Smooth muscle cell (in vitro differentiated cells): ENCODE results near the gene MPP3. TPM values are rescaled to one million over a fixed set of nuclear protein-coding genes. Genes with fewer than 3 reads are reported as not detected.

ENCODE experiments used
- DNase-seq: peaks from one replicate; lab custom pipeline; 2025; ENCODE audit not compliant: unreplicated experiment; lab: John Stamatoyannopoulos, UW
- H2AFZ ChIP-seq: fragments of 200-600 bp; sonication (generic); 2 replicates; pipeline ENCODE4 v1.6.0; 2016; ENCODE audit warnings: antibody characterized with exemption, low read depth, mild to moderate bottlenecking
- H3F3A ChIP-seq: fragments of 200-600 bp; sonication (generic); 2 replicates; pipeline ENCODE4 v1.6.0; 2017; ENCODE audit warnings: antibody characterized with exemption, low read depth
- H3K27ac ChIP-seq: fragments of 200-600 bp; sonication (generic); 2 replicates; pipeline ENCODE4 v1.5.1; 2016; ENCODE audit warnings: low read depth, mild to moderate bottlenecking
- H3K27me3 ChIP-seq: fragments of 200-600 bp; sonication (generic); 2 replicates; pipeline ENCODE4 v1.6.1; 2016; ENCODE audit warnings: low read depth, mild to moderate bottlenecking
- H3K36me3 ChIP-seq: fragments of 200-600 bp; sonication (generic); 2 replicates; pipeline ENCODE4 v1.5.1; 2016; ENCODE audit warnings: low read depth
- H3K4me1 ChIP-seq: fragments of 200-600 bp; sonication (generic); 2 replicates; pipeline ENCODE4 v1.5.1; 2016; ENCODE audit warnings: low read depth
- H3K4me2 ChIP-seq: fragments of 200-600 bp; sonication (generic); 2 replicates; pipeline ENCODE4 v1.6.0; 2016; ENCODE audit warnings: mild to moderate bottlenecking
- H3K4me3 ChIP-seq: fragments of 200-600 bp; sonication (generic); 2 replicates; pipeline ENCODE4 v1.5.1; 2016; ENCODE audit warnings: mild to moderate bottlenecking
- H3K79me2 ChIP-seq: fragments of 200-600 bp; sonication (generic); 2 replicates; pipeline ENCODE4 v1.6.0; 2016; ENCODE audit warnings: low read depth, mild to moderate bottlenecking
- H3K9ac ChIP-seq: fragments of 200-600 bp; sonication (generic); 2 replicates; pipeline ENCODE4 v1.6.0; 2016; ENCODE audit warnings: low read depth
- H3K9me3 ChIP-seq: fragments of 200-600 bp; sonication (generic); replicated peaks from 2 replicates; pipeline ENCODE4 v1.5.1; 2016; ENCODE audit warnings: low read depth
- H4K20me1 ChIP-seq: fragments of 200-600 bp; sonication (generic); 2 replicates; pipeline ENCODE4 v1.6.0; 2016; ENCODE audit warnings: low read depth
- WGBS: methylation state at CpG from one replicate; pipeline ENCODE4 v1.1.7; 2016; ENCODE audit warnings: low lambda C conversion rate; 5-methylcytosine and 5-hydroxymethylcytosine counted together
- polyA plus RNA-seq: library from polyadenylated mRNA; unstranded; fragments of >200 nt; fragmentation: Nextera tagmentation; extraction: Ambion mirVana; gene quantifications from 2 replicates; pipeline ENCODE4 v1.2.1, GENCODE V29; 2016
- total RNA-seq: library from RNA; depleted of rRNA; stranded (reverse); fragments of >200 nt; gene quantifications from 2 replicates; pipeline ENCODE4 v1.2.3, GENCODE V29; 2014
- TF ChIP-seq, protein P1 (sequence below): fragments of 200-600 bp; sonication (generic); IDR thresholded peaks from 2 replicates; pipeline ENCODE4 v1.5.1; 2017; ENCODE audit warnings: borderline replicate concordance, mild to moderate bottlenecking, antibody characterized with exemption; ENCODE audit not compliant: insufficient read depth, poor library complexity, severe bottlenecking

MPP3 gene
- total and polyA plus RNA-seq, 2 experiments from 2014 or later: 6.7 to 8.1 TPM

DNA sequence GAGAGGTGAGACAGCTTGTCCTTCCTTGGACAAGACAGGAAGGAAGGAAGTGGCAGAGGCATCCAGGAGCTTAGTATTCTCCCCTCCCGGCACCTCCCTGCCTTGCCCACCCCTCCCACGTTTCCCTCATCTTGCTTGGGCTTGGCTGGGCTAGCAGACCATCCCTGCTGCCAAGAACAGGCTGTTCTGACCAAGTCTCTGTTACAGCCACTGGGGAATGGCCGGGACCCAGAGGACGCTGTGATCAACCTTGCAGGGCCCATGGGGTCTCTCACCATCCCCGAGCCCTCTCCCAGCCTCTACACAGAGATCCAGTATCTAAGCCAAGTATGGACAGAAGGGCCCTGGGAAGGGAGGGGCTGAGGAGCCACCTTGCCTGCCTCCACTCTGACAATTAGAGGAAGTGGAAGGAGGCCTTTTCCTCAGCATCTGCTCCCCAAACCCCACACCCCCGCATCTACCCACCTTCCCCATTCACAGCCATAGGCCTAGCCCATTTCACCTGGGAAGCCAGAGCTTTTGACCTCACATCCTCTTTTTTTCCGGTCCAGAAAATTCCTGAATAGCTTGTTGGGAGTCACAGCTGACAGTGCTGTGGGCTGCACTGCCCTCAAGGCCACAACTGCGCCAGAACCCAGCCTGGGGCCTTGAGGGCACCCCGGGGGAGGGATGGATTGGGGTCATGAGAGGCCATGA, 28.1 kb upstream of the MPP3 start:
- Histone ChIP-seq H3K4me3 (no peak overlapping the region), H3K9me3 (no peaks in the 10 kb centered on the region), H3K79me2 (no peaks in the 10 kb centered on the region), H3K4me1 (no peaks in the 10 kb centered on the region), H3K27me3 (peaks cover 2% of the 10 kb centered on the region), H4K20me1 (no peaks in the 10 kb centered on the region), H3F3A (no peaks in the 10 kb centered on the region), H3K9ac (no peak overlapping the region), H3K27ac (no peak overlapping the region), H2AFZ (no peak overlapping the region), H3K4me2 (no peak overlapping the region), H3K36me3 (no peaks in the 10 kb centered on the region)
- TF ChIP-seq, protein P1, sequence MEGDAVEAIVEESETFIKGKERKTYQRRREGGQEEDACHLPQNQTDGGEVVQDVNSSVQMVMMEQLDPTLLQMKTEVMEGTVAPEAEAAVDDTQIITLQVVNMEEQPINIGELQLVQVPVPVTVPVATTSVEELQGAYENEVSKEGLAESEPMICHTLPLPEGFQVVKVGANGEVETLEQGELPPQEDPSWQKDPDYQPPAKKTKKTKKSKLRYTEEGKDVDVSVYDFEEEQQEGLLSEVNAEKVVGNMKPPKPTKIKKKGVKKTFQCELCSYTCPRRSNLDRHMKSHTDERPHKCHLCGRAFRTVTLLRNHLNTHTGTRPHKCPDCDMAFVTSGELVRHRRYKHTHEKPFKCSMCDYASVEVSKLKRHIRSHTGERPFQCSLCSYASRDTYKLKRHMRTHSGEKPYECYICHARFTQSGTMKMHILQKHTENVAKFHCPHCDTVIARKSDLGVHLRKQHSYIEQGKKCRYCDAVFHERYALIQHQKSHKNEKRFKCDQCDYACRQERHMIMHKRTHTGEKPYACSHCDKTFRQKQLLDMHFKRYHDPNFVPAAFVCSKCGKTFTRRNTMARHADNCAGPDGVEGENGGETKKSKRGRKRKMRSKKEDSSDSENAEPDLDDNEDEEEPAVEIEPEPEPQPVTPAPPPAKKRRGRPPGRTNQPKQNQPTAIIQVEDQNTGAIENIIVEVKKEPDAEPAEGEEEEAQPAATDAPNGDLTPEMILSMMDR: no peak
- DNase-seq: no peak
- 86% methylated on average over 9 of the region's 9 CpGs for WGBS

DNA sequence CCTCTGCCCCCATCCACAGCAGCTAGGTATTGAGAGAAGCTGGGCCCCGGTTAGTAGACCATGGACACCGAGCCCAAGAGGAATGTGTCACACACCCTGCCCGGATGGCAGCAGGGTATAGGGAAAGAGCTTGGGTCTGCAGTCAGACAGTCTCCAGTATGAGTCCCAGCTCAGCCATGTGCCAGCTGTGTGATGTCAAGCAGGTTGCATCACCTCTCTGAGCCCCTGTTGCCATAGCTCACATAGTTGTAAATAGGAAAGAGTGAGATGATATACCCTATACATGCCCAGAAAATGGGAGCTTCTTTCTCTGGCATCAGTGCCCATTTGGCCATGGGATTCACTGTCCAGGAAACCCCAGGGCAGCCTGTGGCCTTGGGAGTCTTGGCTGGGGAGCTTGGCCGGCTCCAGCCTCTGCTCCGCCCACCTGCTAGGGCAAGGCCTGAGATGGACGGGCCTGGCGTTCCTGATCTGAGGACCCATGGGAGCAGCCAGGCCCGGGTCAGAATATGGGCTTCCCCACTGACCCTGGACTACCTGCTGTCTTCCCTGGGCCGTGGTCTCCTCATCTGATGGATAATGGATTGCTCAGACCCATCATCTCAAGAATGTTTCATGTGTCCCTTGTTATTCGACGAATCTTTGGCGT, 27.3 kb upstream of the MPP3 start:
- no peak overlapping the region for H3K9ac ChIP-seq
- H3K4me2 ChIP-seq: no peak overlapping the region
- no peaks in the 10 kb centered on the region for H3K4me1 ChIP-seq
- no peak overlapping the region for H3K27ac ChIP-seq
- no peaks in the 10 kb centered on the region for H3F3A ChIP-seq
- DNase-seq: no peak
- no peaks in the 10 kb centered on the region for H3K9me3 ChIP-seq
- no peaks in the 10 kb centered on the region for H3K79me2 ChIP-seq
- H3K27me3 ChIP-seq: peaks cover 6% of the 10 kb centered on the region
- TF ChIP-seq, protein P1: no peak
- no peaks in the 10 kb centered on the region for H3K36me3 ChIP-seq
- no peak overlapping the region for H2AFZ ChIP-seq
- no peak overlapping the region for H3K4me3 ChIP-seq
- WGBS: 94% methylated on average over 12 of the region's 12 CpGs
- no peaks in the 10 kb centered on the region for H4K20me1 ChIP-seq

DNA sequence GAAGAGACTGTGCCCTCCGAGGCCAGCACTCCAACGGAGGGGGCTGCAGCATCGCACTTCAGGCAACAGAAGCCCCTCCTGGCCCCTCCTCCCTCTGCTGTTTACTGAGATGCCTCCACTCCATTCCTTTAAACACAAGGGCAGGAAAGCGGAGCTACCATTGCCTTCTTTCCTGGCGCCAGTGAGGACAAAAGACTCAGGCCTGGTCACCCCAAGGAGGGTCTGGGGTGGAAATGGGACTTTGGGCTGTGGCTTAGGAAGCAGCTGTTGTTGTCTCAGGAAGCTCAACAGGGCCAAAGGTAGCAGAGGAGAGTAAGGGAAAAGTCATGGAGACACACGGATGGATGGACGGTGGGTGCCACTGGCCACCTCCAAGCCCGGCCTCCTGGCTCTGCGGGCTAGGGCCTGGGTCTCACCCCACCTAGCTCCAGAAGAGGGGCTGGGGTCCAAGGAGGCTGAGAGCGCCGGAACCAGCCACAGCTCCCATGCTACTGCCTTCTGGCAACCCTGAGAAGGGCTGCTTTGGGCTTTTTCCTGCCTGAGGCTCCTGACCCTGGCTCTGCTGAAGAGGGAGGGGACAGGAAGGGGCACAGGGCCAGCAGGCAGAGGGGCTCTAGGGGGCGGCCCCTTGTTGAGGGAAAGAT, 25.1 kb upstream of the MPP3 start:
- 87% methylated on average over 12 of the region's 12 CpGs for WGBS
- no peak overlapping the region for H3K4me3 ChIP-seq
- H3K79me2 ChIP-seq: no peaks in the 10 kb centered on the region
- DNase-seq: no peak
- H3K9me3 ChIP-seq: no peaks in the 10 kb centered on the region
- no peaks in the 10 kb centered on the region for H3K4me1 ChIP-seq
- no peak overlapping the region for H2AFZ ChIP-seq
- H3F3A ChIP-seq: no peaks in the 10 kb centered on the region
- TF ChIP-seq, protein P1: no peak
- H3K27me3 ChIP-seq: peaks cover 6% of the 10 kb centered on the region
- no peak overlapping the region for H3K9ac ChIP-seq
- H3K27ac ChIP-seq: no peak overlapping the region
- no peak overlapping the region for H3K4me2 ChIP-seq
- no peaks in the 10 kb centered on the region for H4K20me1 ChIP-seq
- no peaks in the 10 kb centered on the region for H3K36me3 ChIP-seq
